AG09309 (cell line): ENCODE measurements around the gene EPHB6.
A peak's percentile ranks its signal among the peaks of the same experiment; 100 is the strongest.

Experiments used
- DNase-seq: peaks from one replicate; pipeline ENCODE4 v3.0.0-alpha.2; 2010; ENCODE audit warnings: low read depth
- H3K4me3 ChIP-seq: 2 replicates; pipeline ENCODE4 v1.5.1; 2011; ENCODE audit warnings: mild to moderate bottlenecking, low read depth, low read length, moderate library complexity; ENCODE audit not compliant: control insufficient read depth
- CTCF ChIP-seq: IDR thresholded peaks from 2 replicates; pipeline ENCODE4 v1.5.1; 2011; ENCODE audit warnings: mild to moderate bottlenecking, low read depth, low read length, inconsistent platforms; ENCODE audit not compliant: insufficient read depth, control insufficient read depth; ENCODE audit errors: missing control alignments

The EPHB6 gene

GRCh38 chr7:142871260-142872105, 16.6 kb downstream of the EPHB6 start:
- TF ChIP-seq CTCF, result no peak
- no peak for DNase-seq
- H3K4me3 ChIP-seq, result no peak overlapping the region

- no peak for DNase-seq
- no peak overlapping the region for H3K4me3 ChIP-seq
- no peak for TF ChIP-seq CTCF
Measured at GRCh38 chr7:142872106-142872675, 17.3 kb downstream of the EPHB6 start.

- TF ChIP-seq CTCF, result peak; percentile 50
- H3K4me3 ChIP-seq, result no peak overlapping the region
- no peak for DNase-seq
Measured at GRCh38 chr7:142873281-142873784, 18.5 kb downstream of the EPHB6 start.

GRCh38 chr7:142873871-142874270, 19.0 kb downstream of the EPHB6 start:
- H3K4me3 ChIP-seq, result no peak overlapping the region
- no peak for DNase-seq
- no peak for TF ChIP-seq CTCF

GRCh38 chr7:142874409-142874808, 19.5 kb downstream of the EPHB6 start:
- DNase-seq, result no peak
- TF ChIP-seq CTCF, result no peak
- H3K4me3 ChIP-seq, result no peak overlapping the region

- DNase-seq, result no peak
- H3K4me3 ChIP-seq, result no peak overlapping the region
- TF ChIP-seq CTCF, result no peak
Measured at GRCh38 chr7:142874837-142875236, 20.0 kb downstream of the EPHB6 start.
